HG03175 (cell line): Measurements from ENCODE around the gene SLC37A3.
"Not testable (repeated sequence)": the region's sequence is repeated elsewhere in the genome, so short reads cannot be mapped to it uniquely, and the experiment has no call there.

Experiments
- ATAC-seq: cut with Tn5 transposase; IDR thresholded peaks from one replicate; pipeline ENCODE4 v1.9.1; 2021; ENCODE audit warnings: mild to moderate bottlenecking, moderate library complexity; ENCODE audit not compliant: unreplicated experiment

SLC37A3 gene

DNA sequence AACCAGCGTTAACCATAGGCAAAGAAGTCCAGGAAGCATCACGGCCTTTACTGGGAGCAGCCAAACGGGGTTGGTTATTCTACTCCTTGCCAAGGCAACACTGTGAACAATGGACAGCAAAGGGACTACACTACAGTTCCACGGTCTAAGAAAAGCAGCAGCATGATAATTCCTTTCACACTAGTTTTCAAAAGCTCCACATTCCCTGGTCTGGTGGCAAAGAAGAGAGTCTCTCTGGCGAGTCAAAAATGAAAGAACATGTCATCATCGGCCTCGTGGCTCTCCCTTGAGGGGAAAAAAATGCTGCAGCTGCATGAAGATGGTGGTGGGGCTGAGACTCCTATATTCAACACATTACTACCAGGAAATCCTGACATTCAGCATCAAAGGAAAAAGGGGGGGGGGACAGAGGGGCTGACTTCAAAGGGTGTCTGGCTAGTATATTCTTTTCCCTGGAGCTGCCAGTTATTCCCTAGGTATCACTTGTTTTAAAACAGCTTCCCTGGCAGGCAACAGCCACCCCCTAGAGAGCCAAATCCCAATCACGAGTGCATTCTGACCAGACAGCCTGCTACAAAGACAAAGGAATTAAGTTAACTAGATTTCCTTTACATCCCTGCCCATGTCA is 49.1 kb downstream of the SLC37A3 start:
- ATAC-seq: no peak

DNA sequence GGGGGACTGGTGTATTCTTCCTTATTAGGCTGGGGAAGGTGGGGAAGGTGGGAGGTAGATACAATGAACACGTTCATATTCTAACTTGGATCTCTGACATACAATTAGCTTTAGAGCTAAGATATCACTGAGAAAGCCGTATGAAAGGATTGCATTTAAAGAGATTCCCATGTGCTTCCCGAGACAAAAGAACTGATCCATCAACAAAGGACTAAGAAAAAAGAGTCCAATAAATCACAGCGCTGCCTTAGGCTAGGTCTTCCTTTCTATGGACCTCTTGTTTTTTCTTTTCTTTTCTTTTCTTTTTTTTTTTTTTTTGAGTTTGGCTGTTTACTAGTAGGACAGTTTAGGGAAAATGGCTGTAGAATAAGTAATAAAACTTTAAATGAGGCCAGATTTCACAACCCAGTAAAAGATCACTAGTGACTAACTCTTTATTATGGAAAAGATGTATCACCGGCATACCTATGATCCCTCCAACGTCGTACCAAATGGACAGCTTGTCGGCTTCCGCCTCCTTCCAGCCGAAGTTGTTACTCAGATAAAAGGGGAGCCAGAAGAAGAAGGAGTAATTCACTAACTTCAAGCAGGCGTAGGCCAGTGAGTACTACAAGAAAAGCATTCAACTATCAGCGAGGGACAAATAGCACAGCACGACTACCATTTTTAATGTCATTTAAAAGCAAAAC is 50.0 kb downstream of the SLC37A3 start:
- ATAC-seq: no peak

DNA sequence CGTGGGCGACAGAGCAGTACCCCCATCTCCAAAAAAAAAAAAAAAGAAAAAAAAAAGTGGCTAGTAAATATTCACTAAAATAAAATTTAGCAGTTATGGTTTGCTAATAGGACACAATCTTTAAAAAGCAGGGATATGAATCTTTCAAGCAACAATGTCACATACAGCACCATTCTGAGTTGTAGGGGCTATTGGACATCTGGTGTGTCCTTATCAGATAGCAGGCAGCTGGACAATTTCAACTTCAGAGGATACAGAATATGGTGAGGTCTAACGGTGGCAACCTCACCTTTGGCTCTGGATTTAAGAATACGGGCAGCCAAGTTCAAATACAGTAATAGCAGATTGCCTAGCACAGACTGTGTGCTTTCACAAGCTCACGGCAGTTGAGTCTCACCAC is 51.1 kb downstream of the SLC37A3 start:
- no peak for ATAC-seq

DNA sequence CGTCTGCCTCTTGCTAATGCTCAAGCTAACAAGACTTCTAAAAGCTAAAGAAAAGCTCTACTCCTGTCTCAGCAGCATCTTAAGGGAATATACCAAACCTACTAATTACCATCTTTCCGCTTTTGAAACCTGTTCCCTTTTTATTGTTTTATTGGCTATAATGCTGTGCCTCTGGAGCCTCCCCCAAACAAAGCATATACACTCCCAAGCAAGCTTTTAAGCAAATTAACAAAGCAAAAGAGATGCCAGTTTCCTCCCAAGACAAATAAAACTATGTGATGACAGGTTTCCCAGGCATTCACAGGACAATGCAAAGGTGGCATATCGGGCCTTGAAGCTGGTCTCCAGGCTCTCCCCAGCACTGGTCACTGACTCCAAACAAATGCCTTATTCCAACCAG is 52.9 kb downstream of the SLC37A3 start:
- no peak for ATAC-seq

DNA sequence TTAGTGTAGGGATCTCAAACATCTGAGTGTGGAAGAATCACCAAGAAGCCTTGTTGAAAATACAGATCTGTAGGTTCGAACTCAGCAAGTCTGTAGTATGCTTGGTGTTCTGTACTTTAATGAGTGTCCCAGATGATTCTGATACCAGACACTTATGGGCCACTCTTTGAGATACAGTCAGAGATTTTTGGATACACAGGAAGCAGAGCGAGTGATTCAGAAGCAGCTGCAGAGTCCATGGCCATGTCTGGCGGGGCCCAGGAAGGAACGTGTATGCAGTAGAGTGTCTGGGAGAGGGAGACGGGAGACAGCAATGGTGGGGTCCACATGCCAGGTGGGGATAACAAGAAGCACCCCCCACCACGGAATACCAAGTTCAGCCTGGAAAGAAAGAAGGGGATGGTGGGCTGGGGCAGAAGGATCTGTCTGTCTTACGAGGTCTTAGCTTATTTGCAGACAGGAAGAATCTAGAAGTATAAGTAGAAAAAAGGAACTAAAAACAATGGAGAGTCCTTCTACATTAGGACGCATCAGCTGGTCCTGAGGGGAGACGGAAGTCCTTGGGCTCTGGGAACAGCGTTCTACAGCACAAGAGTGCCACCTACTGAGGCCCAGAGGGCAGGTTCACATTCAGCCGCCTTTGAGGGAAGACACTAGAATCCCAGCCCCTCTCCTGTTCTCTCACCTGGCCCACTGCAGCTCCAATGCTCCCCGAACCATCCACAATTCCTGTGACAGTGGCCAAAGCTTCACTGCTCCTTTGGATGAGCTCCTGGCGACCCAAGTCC is 55.4 kb downstream of the SLC37A3 start:
- no peak for ATAC-seq

DNA sequence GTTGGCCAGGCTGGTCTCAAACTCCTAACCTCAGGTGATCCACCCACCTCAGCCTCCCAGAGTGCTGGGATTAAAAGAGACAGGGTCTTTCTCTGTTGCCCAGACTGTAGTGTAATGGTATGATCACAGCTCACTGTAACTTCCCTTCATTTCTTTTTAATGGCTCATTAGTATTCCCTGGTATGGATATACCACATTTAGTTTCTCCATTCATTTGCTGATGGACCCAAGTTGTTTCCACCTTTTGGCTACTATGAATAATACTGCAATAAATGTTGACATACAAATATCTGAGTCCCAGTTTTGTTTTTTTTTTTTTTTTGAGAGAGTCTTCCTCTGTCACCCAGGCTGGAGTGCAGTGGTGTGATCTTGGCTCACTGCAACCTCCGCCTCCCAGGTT is 59.4 kb downstream of the SLC37A3 start:
- not testable (repeated sequence) for ATAC-seq

DNA sequence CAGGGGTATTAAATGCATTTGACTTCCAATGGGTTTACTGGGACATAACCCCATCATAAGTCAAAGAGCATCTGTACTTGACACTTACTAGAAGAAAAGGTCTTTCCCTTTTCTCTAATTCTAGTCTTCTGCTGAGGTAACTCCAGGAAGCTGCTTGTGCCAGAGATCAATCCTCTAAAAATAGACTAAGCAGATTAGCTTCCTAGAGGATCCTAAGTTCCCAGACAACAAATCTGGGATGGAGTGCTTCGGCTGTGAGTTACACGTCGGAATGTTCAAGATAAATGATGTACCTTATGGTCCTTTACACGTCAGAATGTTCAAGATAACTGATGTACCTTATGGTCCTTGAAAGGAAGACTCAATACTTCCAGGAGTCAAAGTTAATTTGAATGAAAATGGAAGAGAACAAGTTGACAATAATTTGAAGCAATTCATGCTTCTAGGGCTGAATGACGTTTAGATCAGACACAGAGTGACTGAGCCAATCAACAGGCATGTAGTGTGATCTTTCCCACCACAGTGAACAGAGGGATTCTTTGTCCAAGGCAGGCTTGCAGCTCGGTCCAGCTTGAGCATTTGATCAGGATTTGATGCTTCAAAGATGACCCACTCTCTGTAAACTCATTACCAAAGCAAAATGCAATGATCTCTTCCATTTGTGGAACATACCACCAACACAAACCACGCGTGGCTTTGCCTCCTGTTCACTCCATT is 63.8 kb downstream of the SLC37A3 start:
- ATAC-seq: no peak

DNA sequence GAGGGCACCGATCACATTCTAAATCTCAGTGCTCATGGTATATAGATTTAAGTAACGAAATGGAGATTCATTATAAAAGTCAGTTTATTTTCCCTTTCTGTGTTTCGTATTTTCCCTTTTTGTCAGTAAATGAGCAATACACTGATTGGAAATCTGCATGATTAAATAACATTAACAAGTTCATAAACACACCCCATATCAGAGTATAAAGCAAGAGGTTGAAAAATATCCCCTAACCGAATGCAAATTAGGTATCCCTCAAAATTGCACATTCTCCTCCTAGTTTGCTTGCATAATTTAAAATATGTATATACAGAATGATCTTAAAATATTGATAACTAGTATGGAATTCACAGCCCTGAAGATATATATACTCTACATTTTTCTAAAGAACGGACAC is 64.6 kb downstream of the SLC37A3 start:
- ATAC-seq: no peak

DNA sequence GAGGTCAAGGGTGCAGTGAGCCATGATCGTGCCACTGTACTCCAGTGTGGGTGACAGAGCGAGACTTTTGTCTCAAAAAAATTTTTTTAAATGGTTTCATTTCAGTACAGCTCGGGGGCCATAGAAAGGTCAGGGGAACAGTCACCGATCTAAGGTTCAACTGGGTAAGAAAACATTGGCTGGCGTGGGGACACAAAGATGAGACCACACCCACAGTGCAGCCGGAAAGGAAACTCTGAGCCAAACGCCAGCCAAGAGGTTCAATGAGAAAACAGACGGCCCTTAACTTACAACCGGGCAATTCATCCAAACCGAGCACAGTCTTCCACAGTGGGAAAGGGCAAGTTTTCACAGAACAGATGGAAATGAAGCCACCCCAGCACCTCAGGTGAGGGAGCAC is 65.1 kb downstream of the SLC37A3 start:
- ATAC-seq: no peak

DNA sequence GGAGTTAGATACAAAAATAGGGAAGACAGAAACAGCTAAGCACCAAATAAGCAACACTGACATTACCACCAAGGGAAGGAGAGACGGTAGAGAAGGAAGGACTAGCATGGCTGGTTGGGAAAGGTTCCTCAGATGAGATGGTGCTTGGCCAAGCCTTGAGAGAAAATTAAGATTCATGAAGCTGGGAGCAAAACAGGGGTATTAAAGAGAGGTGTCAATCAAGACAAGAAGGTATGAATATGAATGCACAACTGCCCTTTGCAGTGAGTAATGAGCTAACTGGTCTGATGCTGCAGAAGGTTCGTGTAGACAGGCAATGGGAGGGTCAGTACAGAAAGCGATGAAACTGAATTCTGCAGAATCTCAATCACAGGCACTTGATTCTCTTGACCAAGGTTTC is 67.7 kb downstream of the SLC37A3 start:
- ATAC-seq: no peak

DNA sequence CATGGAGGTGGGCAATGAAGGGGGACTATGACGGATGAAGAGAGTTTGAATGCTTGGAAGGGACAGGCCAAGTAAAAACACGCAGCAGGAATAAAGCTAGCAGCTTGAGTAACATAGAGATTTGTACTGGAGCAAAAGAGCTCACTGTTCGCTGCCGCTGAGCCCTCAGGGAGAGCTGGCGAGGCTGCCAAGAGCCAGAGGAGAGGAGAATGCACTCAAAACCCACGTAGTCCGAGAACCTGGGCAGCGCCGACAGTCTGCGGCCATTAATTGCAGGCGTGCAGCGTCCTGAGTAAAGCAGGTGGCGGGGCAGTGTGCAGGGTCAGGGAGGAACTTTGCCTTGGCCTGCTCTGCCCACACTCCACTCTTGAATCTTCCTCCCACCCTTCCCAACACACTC is 68.2 kb downstream of the SLC37A3 start:
- ATAC-seq: no peak

DNA sequence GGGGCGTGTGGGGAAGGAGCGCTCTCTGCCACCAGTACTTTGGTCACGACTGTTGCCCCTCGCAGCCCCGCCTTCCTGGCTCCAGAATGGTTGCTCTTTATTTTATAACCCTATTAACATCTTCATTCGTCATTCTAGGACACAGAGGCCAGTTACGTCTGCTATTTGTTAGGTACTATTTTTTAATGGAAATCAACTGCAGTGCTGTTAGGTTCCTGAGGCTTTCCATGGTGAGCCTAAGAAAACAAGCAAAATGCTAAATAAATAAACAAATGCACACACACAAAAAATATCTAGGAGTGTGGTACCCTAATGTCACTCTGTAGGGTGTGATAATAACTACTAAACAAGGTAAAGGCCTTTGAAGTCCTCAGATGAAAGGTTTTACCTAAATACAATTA is 71.1 kb downstream of the SLC37A3 start:
- no peak for ATAC-seq

DNA sequence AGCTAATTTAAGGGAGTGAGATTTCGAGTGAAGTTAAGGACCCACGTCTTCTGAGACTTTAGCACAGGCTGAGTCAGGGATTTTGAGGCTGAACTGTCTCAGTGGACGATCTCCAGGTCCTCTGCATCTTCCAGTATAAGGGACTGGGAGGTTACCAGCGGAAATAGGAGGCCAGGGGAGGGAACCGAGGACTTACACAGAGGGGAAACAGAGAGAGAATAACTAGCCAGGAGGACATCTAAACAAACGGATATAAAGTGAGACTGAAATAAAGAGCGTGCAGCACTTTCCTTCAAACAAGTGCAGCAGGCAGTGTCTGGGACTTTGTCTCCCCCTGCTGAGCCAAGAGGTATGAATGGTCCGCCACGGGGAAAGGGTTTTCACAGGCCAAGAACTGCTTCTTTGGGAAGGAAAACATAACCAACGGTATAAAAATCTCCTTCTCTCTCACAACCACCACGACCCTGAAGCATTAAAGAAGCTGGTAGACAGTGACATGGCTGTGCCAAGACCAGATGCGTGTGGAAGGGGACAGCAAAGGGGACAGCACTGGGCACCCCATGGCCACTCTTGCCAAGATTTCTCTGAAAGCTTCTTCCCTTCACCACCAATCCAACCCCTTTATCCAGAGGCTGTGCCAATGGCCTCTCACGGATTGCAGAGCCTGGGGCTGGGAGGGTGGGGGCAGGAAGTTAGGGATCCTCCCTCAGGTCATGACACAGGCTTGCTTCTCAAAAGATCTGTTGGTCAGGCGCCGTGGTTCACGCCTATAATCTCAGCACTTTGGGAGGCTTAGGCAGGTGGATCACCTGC is 72.0 kb downstream of the SLC37A3 start:
- no peak for ATAC-seq

DNA sequence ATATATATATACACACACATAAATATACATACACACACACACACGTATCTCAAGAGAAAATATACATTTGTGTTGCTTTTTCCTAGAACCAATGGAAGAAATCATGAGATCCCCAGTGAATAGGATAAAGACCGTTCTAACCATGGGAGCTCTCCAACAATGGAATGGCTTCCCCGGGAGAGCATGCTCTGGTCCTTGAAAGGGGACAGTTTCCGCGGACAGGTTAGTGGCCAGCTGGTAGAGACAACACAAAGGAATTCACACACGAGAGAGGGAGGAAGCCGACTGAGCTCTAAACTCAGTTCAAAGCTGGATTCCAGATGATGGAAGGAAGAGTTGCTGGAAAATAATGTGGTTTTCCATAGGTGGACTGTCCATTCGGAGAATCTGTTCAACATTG is 72.7 kb downstream of the SLC37A3 start:
- ATAC-seq: no peak

DNA sequence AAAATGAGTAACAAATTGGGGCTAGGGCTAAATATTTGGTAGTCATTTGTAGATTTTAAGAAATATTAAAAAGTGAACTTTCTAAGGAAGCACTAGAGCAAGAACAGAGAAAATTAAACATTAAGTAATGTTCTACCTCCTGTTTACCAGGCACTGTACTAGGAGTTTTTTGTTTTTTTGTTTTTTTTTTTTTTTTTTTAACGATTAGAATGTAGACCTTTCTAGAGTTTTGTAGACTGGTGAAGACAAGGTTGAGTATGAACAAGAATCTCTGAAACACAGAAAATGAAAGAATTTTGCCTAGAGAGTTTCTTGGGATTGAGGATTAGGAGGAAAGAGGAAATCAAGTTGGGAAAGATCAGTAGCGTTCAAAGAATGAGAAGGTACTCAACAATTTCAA is 73.6 kb downstream of the SLC37A3 start:
- no peak for ATAC-seq

DNA sequence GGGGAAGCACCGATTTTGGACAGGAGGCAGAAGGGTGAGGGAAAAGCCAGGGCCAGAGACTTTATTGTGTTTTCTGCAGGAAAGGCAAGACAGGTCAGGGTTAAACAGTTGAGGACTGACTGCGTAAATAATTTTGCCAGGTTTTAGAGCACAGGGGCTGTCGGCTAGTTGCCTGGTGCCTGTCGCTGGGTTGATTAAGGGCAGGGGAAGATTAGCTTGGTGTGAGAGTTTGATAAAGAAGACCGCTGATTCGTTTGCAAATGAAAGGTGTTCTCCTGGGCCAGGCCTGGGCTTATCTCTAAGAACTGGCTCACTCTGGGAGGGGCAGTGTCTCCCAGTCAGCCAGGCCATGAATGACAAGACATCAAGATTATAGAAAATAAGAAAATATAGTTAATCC is 75.6 kb downstream of the SLC37A3 start:
- ATAC-seq: no peak

DNA sequence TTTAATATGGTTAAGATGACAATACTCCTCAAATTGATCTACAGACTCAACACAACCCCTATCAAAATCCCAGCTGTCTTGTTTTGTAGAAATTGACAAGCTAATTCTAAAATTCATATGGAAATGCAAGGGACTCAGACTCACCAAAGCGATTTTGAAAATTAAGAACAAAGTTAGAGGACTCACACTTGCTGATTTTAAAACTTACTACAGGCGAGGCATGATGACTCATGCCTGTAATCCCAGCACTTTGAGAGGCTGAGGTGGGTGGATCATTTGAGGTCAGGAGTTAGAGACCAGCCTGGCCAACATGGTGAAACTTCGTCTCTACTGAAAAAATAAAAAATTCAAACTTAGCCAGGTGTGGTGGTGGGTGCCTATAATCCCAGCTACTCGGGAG is 78.3 kb downstream of the SLC37A3 start:
- ATAC-seq: not testable (repeated sequence)

DNA sequence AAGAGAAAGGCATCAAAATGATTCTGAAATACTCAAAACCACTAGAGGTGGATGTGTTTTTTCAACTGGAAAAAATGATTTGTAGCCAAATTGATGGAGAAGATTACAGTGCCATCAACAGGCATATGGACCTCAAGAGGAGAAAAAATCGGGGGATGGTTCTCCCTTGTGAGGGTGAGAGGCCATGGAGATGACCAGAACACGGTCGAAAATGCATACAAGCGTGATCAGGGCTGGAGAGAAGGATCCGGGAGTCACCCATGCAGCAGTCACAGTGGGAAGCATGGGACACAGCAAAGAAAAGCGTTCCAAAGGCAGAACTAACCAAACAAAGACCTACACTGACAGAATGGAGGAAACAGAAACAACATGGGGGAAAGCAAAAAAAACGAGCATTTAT is 80.3 kb downstream of the SLC37A3 start:
- no peak for ATAC-seq

DNA sequence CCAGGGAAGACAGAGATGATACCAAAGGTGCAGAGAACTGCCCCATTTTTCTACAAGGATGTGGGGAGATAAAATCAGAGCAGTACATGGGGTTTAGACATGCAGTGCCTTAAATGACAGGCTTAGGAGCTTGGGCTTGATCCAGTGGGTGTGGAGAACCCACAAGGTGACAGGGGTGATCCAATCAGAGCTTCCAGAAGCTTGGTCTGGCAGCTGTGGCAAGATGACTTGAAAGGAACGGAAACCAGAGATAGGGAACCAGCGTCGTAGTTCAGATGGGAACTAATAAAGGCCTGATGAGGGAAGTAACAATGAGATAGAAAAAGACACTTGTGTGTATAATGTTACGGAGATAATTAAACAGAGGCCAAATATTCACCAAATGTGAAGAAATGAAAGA is 80.7 kb downstream of the SLC37A3 start:
- no peak for ATAC-seq

DNA sequence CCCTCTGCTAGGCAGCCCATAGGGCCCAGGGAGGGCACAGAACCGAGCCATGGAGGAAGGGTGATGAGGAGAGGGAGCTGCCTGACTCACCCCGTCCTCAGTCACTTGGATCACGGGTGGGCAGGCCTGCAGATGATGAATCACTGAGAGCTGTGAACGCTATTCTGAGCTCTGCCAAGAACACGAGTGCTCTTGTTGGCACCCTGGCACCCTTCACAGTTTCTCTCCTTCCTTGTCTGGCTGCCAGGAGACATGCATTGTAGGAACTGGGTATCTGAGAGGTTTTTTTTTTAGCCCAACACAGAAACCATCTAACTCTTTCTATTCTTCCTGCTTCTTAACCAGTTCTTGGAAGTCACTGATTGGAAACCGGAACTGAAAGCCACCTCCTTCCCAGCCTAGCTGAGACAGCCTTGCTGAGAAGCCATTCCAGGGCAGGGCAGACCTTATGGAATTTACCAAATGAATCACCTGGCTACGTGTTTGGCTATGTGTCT is 82.1 kb downstream of the SLC37A3 start:
- ATAC-seq: no peak
